Measurements from ENCODE around the gene MRAP.

DNA sequence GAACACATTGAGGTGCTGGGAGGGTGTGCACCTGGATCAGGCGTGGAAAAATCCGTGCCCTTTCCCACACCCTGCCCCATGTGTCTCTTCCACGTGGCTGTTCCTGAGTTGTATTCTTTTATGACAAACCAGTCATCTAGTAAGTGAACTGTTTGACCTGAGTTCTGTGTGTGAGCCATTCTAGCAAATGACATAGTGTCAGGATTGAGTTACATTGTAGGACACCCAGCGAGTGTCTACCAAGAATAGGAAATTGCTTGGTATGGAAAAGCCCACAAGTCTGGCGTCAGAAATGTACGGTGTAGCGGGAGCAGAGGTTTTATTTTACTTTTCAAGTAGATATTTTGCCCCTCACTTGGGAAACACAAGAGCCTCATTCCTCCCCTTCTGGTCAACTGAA is 1.2 kb upstream of the MRAP start:
- no peak for TF ChIP-seq POLR2A (IDR thresholded peaks at IDR 0.05)
- TF ChIP-seq, protein P1, sequence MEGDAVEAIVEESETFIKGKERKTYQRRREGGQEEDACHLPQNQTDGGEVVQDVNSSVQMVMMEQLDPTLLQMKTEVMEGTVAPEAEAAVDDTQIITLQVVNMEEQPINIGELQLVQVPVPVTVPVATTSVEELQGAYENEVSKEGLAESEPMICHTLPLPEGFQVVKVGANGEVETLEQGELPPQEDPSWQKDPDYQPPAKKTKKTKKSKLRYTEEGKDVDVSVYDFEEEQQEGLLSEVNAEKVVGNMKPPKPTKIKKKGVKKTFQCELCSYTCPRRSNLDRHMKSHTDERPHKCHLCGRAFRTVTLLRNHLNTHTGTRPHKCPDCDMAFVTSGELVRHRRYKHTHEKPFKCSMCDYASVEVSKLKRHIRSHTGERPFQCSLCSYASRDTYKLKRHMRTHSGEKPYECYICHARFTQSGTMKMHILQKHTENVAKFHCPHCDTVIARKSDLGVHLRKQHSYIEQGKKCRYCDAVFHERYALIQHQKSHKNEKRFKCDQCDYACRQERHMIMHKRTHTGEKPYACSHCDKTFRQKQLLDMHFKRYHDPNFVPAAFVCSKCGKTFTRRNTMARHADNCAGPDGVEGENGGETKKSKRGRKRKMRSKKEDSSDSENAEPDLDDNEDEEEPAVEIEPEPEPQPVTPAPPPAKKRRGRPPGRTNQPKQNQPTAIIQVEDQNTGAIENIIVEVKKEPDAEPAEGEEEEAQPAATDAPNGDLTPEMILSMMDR (IDR thresholded peaks at IDR 0.05) = no peak
- TF ChIP-seq POLR2AphosphoS5 (IDR thresholded peaks at IDR 0.05) = no peak
